Measurements from ENCODE around the gene TMEM14C.

The TMEM14C gene

DNA sequence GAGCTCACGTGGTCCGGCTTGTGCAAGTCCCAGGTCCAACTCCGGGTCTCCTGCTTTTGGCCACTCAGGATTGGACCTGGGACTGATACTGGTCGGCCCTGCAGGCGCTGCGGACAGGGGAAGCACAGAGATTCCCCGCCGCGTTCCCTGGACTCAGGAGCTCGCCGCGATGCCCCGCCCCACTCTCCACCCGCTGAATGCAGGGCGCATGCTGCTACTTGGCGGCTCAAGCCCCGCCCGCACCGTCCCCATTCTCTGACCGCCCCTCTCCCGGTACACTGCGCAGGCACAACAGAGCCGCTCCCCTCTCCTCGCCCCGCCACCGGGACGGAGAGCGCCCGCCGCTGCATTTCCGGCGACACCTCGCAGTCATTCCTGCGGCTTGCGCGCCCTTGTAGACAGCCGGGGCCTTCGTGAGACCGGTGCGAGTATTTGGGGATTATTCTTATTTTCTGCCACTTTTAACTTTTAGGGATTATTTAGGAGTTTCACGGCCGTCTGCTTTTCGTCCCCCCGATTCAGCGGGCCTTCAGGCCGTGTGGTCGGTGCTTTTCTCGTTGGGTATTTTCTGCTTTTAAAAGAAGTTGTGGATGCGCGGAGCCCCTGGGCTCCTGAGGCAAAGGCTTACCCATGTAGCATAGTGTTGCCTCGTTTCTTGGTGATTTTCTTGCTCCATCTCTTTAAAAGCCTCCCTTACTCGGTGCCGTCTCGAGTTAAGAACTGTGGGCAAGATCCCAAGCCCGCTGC lies at the start of gene TMEM14C:
TSS of gene TMEM14C (plus strand) at position 251 of the 747 bp plus-strand sequence. CDS start 1,544 bp downstream, outside the sequence.
- H3K4me1 ChIP-seq (ENCODE audit: insufficient read depth, low read length) = peaks cover 18% of the 10 kb centered on the region
- peaks cover 5% of the 10 kb centered on the region for H3K9me3 ChIP-seq (ENCODE audit: low read length)
- peak within 1 kb of the TSS; percentile 68 for H2AFZ ChIP-seq (ENCODE audit: low read depth, low read length)
- H3K36me3 ChIP-seq (ENCODE audit: insufficient read depth, low read length) = peaks cover 24% of the 10 kb centered on the region
- H3K27me3 ChIP-seq (ENCODE audit: insufficient read depth, low read length) = no peaks in the 10 kb centered on the region
- peak within 1 kb of the TSS; percentile 92 for H3K4me3 ChIP-seq (ENCODE audit: low read length)

DNA sequence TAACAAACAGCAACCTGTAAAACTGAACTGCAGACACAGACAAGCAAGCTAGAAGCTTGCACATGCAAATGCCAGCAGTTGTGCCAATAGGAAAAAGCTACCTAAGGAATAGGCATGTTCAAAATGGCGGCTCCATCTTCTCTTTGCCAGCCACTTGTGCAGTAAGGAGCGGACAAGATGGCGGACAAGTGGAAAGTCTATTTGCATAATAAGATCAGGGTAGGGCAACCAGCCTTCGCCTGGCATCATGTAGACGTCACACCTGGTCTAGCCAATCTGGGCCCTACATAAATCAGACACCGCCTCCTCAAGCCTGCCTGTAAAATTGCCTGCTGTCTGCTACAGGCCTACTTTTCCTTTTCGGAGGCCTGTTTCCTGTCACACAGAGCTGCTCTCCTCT lies 46.5 kb upstream of the TMEM14C start:
- H3K4me1 ChIP-seq (ENCODE audit: insufficient read depth, low read length) = no peaks in the 10 kb centered on the region
- no peak overlapping the region for H3K4me3 ChIP-seq (ENCODE audit: low read length)
- no peaks in the 10 kb centered on the region for H3K27me3 ChIP-seq (ENCODE audit: insufficient read depth, low read length)
- H3K9me3 ChIP-seq (ENCODE audit: low read length) = no peaks in the 10 kb centered on the region
- H2AFZ ChIP-seq (ENCODE audit: low read depth, low read length) = no peak overlapping the region
- H3K36me3 ChIP-seq (ENCODE audit: insufficient read depth, low read length) = no peaks in the 10 kb centered on the region

DNA sequence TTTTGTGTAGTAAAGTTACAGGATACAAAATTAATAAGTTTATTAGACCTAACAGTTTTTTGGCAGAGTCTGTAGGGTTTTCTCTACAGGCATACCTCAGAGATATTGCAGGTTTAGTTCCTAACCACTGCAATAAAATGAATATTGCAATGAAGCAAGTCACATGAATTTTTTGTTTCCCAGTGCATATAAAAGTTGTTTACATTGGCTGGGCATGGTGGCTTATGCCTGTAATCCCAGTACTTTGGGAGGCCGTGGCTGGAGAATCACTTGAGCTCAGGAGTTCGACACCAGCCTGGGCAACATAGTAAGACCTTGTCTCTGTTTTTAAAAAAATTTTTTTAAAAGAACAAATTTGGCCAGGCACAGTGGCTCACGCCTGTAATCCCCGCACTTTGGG lies 44.4 kb upstream of the TMEM14C start:
- no peaks in the 10 kb centered on the region for H3K27me3 ChIP-seq (ENCODE audit: insufficient read depth, low read length)
- H3K36me3 ChIP-seq (ENCODE audit: insufficient read depth, low read length) = no peaks in the 10 kb centered on the region
- H3K9me3 ChIP-seq (ENCODE audit: low read length) = peaks cover 5% of the 10 kb centered on the region
- no peak overlapping the region for H2AFZ ChIP-seq (ENCODE audit: low read depth, low read length)
- no peak overlapping the region for H3K4me3 ChIP-seq (ENCODE audit: low read length)
- no peaks in the 10 kb centered on the region for H3K4me1 ChIP-seq (ENCODE audit: insufficient read depth, low read length)

DNA sequence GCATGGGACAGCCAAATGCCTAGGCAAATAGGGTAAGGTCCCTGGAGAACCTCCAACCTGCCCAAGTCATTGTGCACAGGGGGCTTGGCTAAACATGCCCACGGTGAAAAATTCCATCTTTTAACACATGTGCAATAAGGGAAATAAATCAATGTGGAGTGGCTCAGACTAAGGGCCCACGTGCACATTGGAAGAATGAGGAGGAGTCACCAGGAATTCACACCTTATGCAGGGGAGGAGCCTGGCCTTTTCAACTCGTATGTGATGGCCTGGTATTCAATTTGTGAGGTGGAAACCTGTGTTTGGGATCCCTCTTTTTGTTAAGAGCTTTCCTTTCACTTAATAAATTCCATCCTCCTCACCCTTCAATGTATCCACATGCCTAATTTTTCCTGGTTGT lies 41.1 kb upstream of the TMEM14C start:
- H2AFZ ChIP-seq (ENCODE audit: low read depth, low read length) = no peak overlapping the region
- H3K4me1 ChIP-seq (ENCODE audit: insufficient read depth, low read length) = no peaks in the 10 kb centered on the region
- no peak overlapping the region for H3K4me3 ChIP-seq (ENCODE audit: low read length)

DNA sequence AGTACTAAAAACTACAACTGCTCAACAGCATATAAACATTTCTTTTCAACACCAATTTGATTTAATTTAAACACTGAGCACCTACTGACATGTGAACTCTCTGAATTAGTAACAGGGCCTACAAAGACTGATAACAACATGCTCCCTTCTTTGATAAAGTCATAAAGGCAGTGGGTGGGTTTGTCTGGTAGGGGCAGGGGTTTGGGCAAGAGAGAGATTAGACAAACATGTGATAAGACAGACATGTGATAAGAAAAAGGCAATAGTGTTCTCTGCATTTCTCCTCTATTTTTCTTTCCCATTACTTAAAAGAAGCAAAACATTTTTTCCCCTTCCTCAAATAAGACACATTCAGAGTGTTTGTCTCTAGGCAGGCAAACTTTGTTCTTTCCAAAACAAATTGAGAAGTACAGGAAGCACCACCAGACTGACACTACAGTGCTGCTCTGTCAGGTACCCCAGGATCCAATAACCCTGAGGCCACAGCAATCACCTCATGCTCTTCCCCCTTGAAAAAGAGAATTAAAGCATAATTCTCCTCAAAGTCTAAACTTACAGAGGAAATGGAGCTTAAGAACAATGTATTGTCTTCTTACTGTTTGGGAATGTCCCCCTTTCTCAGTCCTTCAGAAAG lies 40.4 kb upstream of the TMEM14C start:
- Histone ChIP-seq H2AFZ (ENCODE audit: low read depth, low read length) (no peak overlapping the region), H3K4me1 (ENCODE audit: insufficient read depth, low read length) (no peaks in the 10 kb centered on the region), H3K9me3 (ENCODE audit: low read length) (peaks cover 5% of the 10 kb centered on the region), H3K4me3 (ENCODE audit: low read length) (no peak overlapping the region), H3K36me3 (ENCODE audit: insufficient read depth, low read length) (no peaks in the 10 kb centered on the region), H3K27me3 (ENCODE audit: insufficient read depth, low read length) (no peaks in the 10 kb centered on the region)

More for the DNA sequence above, 41.1 kb upstream of the TMEM14C start:
- no peaks in the 10 kb centered on the region for H3K27me3 ChIP-seq (ENCODE audit: insufficient read depth, low read length)
- H3K36me3 ChIP-seq (ENCODE audit: insufficient read depth, low read length) = no peaks in the 10 kb centered on the region
- peaks cover 5% of the 10 kb centered on the region for H3K9me3 ChIP-seq (ENCODE audit: low read length)

DNA sequence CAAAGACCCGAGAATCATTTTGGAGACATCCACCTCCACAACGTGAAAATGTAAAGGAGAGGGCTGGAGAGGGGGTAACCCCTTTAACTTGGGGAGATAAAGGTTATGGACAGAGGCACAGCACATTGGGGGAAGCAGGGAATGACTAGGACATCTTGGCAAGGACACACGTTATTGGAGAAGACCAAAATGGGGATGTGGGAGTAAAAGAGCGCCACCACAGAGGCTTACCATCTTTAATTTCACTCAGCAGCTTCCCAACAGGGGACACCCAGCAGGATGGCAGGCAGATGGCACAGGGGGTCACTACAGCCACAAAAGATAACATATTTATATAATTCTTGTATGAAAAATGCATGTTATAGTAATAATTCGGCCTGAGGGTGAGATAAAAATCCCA lies 38.3 kb upstream of the TMEM14C start:
- peaks cover 5% of the 10 kb centered on the region for H3K9me3 ChIP-seq (ENCODE audit: low read length)
- no peak overlapping the region for H3K4me3 ChIP-seq (ENCODE audit: low read length)
- H3K36me3 ChIP-seq (ENCODE audit: insufficient read depth, low read length) = no peaks in the 10 kb centered on the region
- H3K27me3 ChIP-seq (ENCODE audit: insufficient read depth, low read length) = no peaks in the 10 kb centered on the region
- H3K4me1 ChIP-seq (ENCODE audit: insufficient read depth, low read length) = no peaks in the 10 kb centered on the region
- H2AFZ ChIP-seq (ENCODE audit: low read depth, low read length) = no peak overlapping the region

DNA sequence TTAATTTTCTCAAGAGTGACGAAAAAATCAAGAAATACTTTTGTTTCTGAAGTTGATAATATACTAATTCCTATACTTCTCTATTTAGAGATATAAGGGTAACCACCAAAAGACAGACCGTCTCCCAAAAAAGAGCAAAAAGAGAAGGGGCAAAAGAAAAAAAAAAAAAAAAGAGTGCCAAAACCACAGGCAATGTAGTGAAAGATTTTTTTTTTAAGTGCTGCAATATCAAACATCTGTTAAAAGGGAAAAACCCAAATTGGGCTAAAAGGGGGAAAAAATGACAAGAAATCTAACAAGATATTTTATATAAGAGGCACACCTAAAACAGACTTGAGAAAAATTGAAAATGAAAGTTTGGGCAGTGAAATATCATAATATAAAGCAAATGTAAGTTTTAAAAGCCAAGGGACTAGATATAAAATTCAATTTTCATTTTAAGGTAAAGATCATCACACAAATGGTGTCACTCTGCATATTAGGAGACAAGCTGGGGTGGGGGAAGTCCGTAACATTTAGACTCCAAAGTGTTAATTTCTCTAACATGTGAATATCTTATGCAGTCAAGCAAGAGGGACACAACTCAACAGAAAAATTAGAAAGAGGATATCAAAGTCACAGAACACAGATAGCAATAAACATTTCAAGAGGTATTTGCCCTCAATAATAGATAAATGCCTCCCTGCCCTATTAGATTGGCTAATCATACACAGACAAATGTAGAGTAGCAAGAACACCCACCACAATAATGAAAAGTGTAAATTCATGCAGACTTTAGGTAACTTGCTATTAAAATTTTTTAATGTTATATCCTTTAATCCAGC lies 37.6 kb upstream of the TMEM14C start:
- Histone ChIP-seq H3K27me3 (ENCODE audit: insufficient read depth, low read length) (no peaks in the 10 kb centered on the region), H3K36me3 (ENCODE audit: insufficient read depth, low read length) (no peaks in the 10 kb centered on the region), H2AFZ (ENCODE audit: low read depth, low read length) (no peak overlapping the region), H3K4me1 (ENCODE audit: insufficient read depth, low read length) (no peaks in the 10 kb centered on the region), H3K4me3 (ENCODE audit: low read length) (no peak overlapping the region), H3K9me3 (ENCODE audit: low read length) (peaks cover 5% of the 10 kb centered on the region)

DNA sequence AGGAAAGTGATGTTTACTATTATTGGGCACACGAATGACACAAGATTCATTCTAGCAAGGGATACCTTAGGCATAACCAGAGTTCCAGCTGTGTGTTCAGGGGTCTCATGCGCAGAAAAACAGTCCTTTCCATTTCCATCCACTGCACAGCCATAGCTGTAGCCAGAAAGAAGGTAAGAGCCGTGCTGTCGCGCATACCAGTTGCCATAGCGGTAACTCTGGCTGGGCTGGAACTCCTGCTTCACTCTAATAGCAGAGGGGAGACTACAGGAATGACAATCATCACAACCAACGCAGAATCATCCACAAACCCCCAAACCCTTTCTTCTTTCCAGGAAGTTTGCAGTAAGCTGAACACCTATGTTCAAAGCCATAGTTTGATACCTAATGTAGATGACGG lies 36.0 kb upstream of the TMEM14C start:
- Histone ChIP-seq H2AFZ (ENCODE audit: low read depth, low read length) (no peak overlapping the region), H3K27me3 (ENCODE audit: insufficient read depth, low read length) (no peaks in the 10 kb centered on the region), H3K4me3 (ENCODE audit: low read length) (no peak overlapping the region), H3K4me1 (ENCODE audit: insufficient read depth, low read length) (no peaks in the 10 kb centered on the region), H3K36me3 (ENCODE audit: insufficient read depth, low read length) (no peaks in the 10 kb centered on the region), H3K9me3 (ENCODE audit: low read length) (peaks cover 3% of the 10 kb centered on the region)

DNA sequence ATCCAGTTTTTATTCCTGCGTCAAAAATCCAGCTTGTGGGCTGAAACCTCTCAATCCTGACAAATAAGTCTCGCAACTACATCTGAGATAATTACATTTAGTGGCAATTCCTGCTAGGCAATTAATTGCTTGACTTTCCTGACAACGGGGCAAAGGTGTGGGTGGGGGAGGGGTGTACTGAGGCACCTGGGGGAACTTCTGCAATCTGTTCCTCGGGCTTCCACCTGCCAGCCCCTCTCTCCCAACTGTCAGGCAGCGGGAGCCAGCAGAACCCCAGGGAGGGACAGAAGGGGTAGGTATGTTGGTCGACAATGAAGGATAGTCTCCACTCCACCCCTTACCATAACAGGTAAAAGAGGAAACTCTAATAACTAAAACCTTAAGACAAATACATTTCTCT lies 35.3 kb upstream of the TMEM14C start:
- Histone ChIP-seq H2AFZ (ENCODE audit: low read depth, low read length) (no peak overlapping the region), H3K4me3 (ENCODE audit: low read length) (no peak overlapping the region), H3K27me3 (ENCODE audit: insufficient read depth, low read length) (no peaks in the 10 kb centered on the region), H3K4me1 (ENCODE audit: insufficient read depth, low read length) (no peaks in the 10 kb centered on the region), H3K9me3 (ENCODE audit: low read length) (peaks cover 1% of the 10 kb centered on the region), H3K36me3 (ENCODE audit: insufficient read depth, low read length) (no peaks in the 10 kb centered on the region)

DNA sequence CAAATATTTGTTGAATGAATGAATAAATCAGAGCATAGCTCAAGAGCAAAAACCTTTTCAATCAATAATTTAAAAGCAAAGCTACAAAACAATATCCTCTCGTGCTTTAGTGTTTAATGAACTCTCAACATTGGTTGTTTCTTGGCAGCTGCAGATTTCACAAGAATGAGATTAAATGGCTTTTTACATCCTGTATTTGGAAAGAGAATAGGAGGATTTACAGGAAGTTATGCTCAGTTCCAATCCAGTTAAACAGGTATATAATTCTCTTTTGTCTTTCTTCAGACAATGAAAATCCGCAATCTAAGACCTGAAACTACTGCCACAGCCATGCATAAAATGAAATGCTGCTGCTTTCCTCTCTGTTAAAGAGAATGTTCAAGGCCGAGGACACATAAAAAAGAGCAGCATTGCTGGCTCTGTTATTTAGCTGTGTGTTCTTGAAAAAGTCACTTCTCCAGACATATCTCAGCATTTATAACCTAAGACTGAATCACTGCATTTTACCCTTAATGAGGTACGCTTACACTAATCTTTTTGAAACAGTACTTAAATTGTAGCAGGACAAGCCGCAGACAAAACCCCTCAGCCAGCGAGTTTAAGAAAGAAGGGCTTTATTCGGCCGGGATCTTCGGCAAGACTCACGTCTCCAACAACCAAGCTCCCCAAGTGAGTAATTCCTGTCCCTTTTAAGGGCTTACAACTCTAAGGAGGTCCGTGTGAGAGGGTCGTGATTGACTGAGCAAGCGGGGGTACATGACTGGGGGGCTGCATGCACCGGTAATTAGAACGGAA lies 32.0 kb upstream of the TMEM14C start:
- H3K4me3 ChIP-seq (ENCODE audit: low read length) = no peak overlapping the region

DNA sequence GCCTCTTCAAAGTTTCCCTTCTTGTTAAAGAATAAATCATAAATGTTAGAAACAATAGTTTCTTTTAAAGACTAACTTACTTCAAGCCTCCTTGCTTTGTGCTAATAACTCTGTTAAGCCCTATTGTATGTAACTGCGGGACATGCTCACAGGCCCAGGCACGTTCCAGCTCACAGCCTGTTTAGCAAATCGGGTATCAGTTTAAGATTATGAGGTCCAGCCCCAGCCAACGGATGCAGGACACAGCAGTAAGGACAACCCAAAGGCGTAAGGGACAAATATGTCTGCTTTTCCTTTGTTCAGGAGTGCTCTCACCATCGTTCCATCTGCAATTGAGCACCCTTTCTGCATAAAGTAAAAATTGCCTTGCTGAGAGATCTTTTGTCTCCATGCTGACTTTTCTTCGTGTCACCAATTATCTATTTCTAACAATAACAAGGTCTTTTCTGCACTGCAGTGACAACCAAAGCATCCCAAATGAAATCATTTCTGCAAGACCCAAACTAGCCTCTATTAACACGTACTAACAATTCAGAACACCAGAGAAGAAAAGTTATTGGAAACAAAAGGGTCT lies 29.8 kb upstream of the TMEM14C start:
- peak overlapping the region; percentile 87 for H3K4me3 ChIP-seq (ENCODE audit: low read length)
- peaks cover 18% of the 10 kb centered on the region for H3K4me1 ChIP-seq (ENCODE audit: insufficient read depth, low read length)
- H3K27me3 ChIP-seq (ENCODE audit: insufficient read depth, low read length) = no peaks in the 10 kb centered on the region
- H3K36me3 ChIP-seq (ENCODE audit: insufficient read depth, low read length) = peaks cover 10% of the 10 kb centered on the region
- H2AFZ ChIP-seq (ENCODE audit: low read depth, low read length) = no peak overlapping the region
- no peaks in the 10 kb centered on the region for H3K9me3 ChIP-seq (ENCODE audit: low read length)

More for the DNA sequence above, 32.0 kb upstream of the TMEM14C start:
- no peaks in the 10 kb centered on the region for H3K9me3 ChIP-seq (ENCODE audit: low read length)
- no peaks in the 10 kb centered on the region for H3K36me3 ChIP-seq (ENCODE audit: insufficient read depth, low read length)
- H3K4me1 ChIP-seq (ENCODE audit: insufficient read depth, low read length) = peaks cover 10% of the 10 kb centered on the region
- H3K27me3 ChIP-seq (ENCODE audit: insufficient read depth, low read length) = no peaks in the 10 kb centered on the region
- H2AFZ ChIP-seq (ENCODE audit: low read depth, low read length) = no peak overlapping the region

DNA sequence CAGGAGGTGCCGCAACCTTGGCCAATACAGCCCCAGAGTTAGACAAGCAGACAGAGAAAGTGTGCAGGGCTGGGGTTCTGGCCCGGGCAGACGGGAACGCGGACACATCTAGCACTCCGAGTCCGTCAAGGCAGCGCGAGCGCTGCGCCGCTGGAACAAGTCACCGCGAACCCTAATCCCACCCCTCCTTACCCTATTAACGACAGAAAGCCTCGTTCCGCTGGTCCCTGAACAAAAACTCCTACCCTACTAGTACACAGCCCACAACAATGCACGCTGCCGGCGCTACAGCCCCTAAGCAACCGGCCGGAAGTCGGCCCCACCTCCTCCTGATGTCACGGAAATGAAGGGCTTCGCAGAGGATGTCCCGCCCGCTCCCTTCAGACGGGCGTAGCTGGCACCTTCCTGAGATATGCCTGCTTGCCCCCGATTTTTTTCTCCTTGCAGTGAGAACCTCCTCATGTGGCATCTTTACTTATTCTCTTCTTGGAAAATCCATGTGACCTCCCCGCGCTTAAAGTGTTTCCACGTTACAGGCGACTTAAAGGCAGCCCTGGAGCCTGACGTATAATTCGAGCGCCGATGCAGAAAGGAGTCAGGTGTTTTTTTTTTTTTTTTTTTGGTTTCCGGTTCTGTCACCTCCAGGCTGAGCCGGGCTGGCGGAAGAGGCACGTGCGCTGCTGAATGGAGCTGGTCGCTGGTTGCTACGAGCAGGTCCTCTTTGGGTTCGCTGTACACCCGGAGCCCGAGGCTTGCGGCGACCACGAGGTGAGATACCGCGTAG lies 28.4 kb upstream of the TMEM14C start, which contains the start of the genes C6orf52 and PAK1IP1:
TSS of gene C6orf52 (minus strand) at position 315 of the 784 bp plus-strand sequence. CDS start 7,066 bp downstream, outside the sequence.
TSS of gene PAK1IP1 (plus strand) at position 671 of the 784 bp plus-strand sequence. CDS start at position 685, 14 bp downstream.
- peaks cover 18% of the 10 kb centered on the region for H3K4me1 ChIP-seq (ENCODE audit: insufficient read depth, low read length)
- peak within 1 kb of the TSS; percentile 87 for H3K4me3 ChIP-seq (ENCODE audit: low read length)
- H3K36me3 ChIP-seq (ENCODE audit: insufficient read depth, low read length) = peaks cover 23% of the 10 kb centered on the region
- no peaks in the 10 kb centered on the region for H3K27me3 ChIP-seq (ENCODE audit: insufficient read depth, low read length)
- H3K9me3 ChIP-seq (ENCODE audit: low read length) = no peaks in the 10 kb centered on the region
- peak within 1 kb of the TSS; percentile 57 for H2AFZ ChIP-seq (ENCODE audit: low read depth, low read length)

Data from neuron (in vitro differentiated cells).